Osteocyte (in vitro differentiated cells): ENCODE data around the gene MAP4K4. TPM values are rescaled to one million over a fixed set of nuclear protein-coding genes. Genes with fewer than 3 reads are reported as not detected.

Experiments used
- DNase-seq: peaks from one replicate; pipeline ENCODE4 v3.0.0; 2021; ENCODE audit warnings: mixed read lengths; ENCODE audit not compliant: unreplicated experiment; ENCODE audit errors: extremely low spot score
- H3K27ac Mint-ChIP-seq: one replicate; pipeline ENCODE4 v1.8.0; 2021; ENCODE audit warnings: mild to moderate bottlenecking, mixed read lengths; ENCODE audit not compliant: unreplicated experiment
- H3K27me3 Mint-ChIP-seq: one replicate; pipeline ENCODE4 v1.8.0; 2021; ENCODE audit warnings: mixed read lengths; ENCODE audit not compliant: unreplicated experiment
- H3K36me3 Mint-ChIP-seq: one replicate; pipeline ENCODE4 v1.8.0; 2021; ENCODE audit warnings: mixed read lengths; ENCODE audit not compliant: unreplicated experiment
- H3K4me1 Mint-ChIP-seq: one replicate; pipeline ENCODE4 v1.8.0; 2021; ENCODE audit warnings: mixed read lengths; ENCODE audit not compliant: unreplicated experiment
- H3K4me3 Mint-ChIP-seq: one replicate; pipeline ENCODE4 v1.8.0; 2021; ENCODE audit warnings: mild to moderate bottlenecking, moderate library complexity, mixed read lengths; ENCODE audit not compliant: unreplicated experiment
- H3K9me3 Mint-ChIP-seq: one replicate; pipeline ENCODE4 v1.8.0; 2021; ENCODE audit warnings: mixed read lengths; ENCODE audit not compliant: unreplicated experiment
- total RNA-seq: library from RNA; stranded (reverse); gene quantifications from 2 replicates; pipeline ENCODE4 v1.2.1, GENCODE V29; 2021
- TF ChIP-seq, protein P1 (sequence below): fragments of 200-600 bp; sonication (generic); IDR thresholded peaks from 2 replicates; pipeline ENCODE4 v1.5.0; 2021; ENCODE audit warnings: antibody characterized with exemption, mild to moderate bottlenecking, moderate library complexity

The MAP4K4 gene
- total RNA-seq, 1 donor from 2014 or later: 126 TPM

DNA sequence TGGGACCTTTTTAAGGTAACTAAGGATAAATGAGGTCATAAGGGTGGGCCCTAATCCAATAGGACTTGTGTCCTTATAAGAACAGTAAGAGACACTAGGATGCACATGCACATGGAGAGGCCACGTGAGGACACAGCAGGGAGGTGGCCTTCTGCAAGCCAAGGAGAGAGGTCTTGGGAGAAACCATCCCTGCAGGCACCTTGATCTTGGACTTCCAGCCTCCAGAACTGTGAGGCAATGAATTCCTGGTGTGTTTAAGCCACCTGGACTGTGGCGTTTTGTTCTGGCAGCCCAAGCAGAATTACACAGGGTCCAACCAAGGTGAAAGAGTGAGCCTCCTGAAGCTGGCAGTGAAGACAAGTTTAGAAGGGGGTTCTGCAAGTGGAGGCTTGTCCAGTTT is 204.7 kb downstream of the MAP4K4 start:
- Mint-ChIP-seq H3K9me3 (peaks cover 4% of the 10 kb centered on the region), H3K4me1 (no peaks in the 10 kb centered on the region), H3K27me3 (no peaks in the 10 kb centered on the region), H3K27ac (no peak overlapping the region), H3K36me3 (peaks cover 7% of the 10 kb centered on the region), H3K4me3 (no peak overlapping the region)
- no peak for DNase-seq
- TF ChIP-seq, protein P1, sequence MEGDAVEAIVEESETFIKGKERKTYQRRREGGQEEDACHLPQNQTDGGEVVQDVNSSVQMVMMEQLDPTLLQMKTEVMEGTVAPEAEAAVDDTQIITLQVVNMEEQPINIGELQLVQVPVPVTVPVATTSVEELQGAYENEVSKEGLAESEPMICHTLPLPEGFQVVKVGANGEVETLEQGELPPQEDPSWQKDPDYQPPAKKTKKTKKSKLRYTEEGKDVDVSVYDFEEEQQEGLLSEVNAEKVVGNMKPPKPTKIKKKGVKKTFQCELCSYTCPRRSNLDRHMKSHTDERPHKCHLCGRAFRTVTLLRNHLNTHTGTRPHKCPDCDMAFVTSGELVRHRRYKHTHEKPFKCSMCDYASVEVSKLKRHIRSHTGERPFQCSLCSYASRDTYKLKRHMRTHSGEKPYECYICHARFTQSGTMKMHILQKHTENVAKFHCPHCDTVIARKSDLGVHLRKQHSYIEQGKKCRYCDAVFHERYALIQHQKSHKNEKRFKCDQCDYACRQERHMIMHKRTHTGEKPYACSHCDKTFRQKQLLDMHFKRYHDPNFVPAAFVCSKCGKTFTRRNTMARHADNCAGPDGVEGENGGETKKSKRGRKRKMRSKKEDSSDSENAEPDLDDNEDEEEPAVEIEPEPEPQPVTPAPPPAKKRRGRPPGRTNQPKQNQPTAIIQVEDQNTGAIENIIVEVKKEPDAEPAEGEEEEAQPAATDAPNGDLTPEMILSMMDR: no peak

DNA sequence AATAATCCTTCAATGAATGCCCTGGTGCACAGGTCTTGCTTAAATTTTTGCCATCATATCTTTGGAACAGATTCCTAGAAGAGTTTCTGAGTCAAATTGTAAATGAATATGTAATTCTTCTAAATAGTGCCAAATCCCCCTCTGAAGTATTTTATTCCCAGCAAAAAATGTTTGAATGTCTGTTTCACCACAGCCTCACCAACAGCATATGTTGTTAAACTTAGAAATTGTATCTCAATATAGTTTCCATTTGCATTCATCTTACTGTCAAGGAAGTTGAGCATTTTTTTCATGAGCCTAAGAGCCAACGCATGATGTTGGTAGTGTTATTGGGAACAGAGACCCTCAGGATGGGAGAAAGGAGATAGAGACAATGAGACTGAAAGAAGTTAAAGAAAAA is 207.4 kb downstream of the MAP4K4 start:
- TF ChIP-seq, protein P1: no peak
- no peak for DNase-seq
- H3K9me3 Mint-ChIP-seq: peaks cover 9% of the 10 kb centered on the region
- no peaks in the 10 kb centered on the region for H3K36me3 Mint-ChIP-seq
- no peak overlapping the region for H3K4me3 Mint-ChIP-seq
- no peaks in the 10 kb centered on the region for H3K27me3 Mint-ChIP-seq
- no peak overlapping the region for H3K27ac Mint-ChIP-seq
- no peaks in the 10 kb centered on the region for H3K4me1 Mint-ChIP-seq

DNA sequence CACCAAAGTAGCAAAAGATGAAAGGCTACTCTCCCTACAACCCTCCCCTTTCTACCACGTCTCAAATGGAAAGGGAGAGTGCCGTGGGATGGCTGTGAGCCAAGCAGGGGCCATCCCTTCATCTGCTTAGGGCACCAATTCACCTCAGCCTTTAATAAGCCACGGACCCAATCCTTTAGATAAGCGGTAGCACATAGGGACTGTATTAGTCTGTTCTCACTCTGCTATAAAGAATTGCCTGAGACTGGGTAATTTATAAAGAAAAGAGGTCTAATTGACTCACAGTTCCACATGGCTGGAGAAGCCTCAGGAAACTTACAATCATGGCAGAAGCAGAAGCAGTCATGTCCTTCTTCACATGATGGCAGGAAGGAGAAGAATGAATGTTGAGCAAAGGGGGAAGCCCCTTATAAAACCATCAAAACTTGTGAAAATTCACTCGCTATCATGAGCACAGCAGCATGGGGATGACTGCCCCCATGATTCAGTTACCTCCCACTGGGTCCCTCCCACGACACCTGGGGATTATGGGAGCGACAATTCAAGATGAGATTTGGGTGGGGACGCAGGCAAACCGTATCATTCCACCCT is 208.3 kb downstream of the MAP4K4 start:
- Mint-ChIP-seq H3K27ac (no peak overlapping the region), H3K4me1 (no peaks in the 10 kb centered on the region), H3K9me3 (peaks cover 19% of the 10 kb centered on the region), H3K36me3 (no peaks in the 10 kb centered on the region), H3K27me3 (no peaks in the 10 kb centered on the region), H3K4me3 (no peak overlapping the region)
- no peak for DNase-seq
- TF ChIP-seq, protein P1: no peak

DNA sequence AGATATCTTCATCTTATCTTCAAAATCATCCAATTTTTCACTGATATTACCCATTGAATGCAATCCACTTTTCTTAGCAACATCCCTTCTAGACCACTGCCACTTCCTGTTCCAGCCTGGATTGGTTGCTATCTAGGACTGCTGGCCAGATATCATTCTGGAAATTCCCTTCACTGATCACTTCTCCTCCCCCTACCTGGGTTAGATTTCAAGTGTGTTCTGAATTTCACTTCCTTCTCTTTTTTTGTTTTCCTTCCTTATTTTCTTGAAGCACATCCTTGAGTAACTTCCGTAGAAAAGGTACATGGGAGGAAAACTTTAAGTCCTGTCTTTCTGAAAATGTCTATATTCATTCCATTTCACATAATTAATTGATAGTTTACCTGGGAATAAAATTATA is 212.3 kb downstream of the MAP4K4 start:
- Mint-ChIP-seq H3K36me3 (no peaks in the 10 kb centered on the region), H3K4me1 (no peaks in the 10 kb centered on the region), H3K27ac (no peak overlapping the region), H3K9me3 (peaks cover 15% of the 10 kb centered on the region), H3K4me3 (no peak overlapping the region), H3K27me3 (peaks cover 20% of the 10 kb centered on the region)
- DNase-seq: no peak
- TF ChIP-seq, protein P1: no peak

DNA sequence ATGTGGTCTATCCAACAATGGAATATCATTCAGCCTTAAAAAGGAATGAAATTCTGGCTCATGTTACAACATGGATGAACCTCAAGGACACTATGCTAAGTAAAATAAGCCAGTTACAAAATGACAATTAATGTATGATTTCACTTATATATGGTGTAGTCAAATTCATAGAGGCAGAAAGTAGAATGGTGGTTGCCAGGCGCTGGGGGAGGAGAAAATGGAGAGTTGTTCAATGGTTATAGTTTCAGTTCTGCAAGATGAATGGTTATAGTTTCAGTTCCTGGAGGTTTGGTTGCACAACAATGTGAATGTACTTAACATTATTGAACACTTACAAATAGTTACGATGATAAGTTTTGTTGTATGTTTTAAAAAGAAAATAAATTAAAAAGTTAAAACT is 215.0 kb downstream of the MAP4K4 start:
- Mint-ChIP-seq H3K27ac (no peak overlapping the region), H3K4me1 (no peaks in the 10 kb centered on the region), H3K36me3 (no peaks in the 10 kb centered on the region), H3K9me3 (peaks cover 15% of the 10 kb centered on the region), H3K4me3 (no peak overlapping the region), H3K27me3 (peaks cover 40% of the 10 kb centered on the region)
- DNase-seq: no peak
- TF ChIP-seq, protein P1: no peak
